Sigmoid colon (tissue), 7 donors: ENCODE measurements around the gene CASP14. TPM values are rescaled to one million over a fixed set of nuclear protein-coding genes. Genes with fewer than 3 reads are reported as not detected.

Source experiments
- DNase-seq: peaks from one replicate; pipeline ENCODE4 v3.0.0-alpha.2; 2019
- H3K27ac ChIP-seq, 4 donors: fragments of 200-600 bp; sonication (generic); one replicate each; pipeline ENCODE4 v1.5.1; 2016 to 2019; ENCODE audit warnings: mild to moderate bottlenecking in 1 of 4
- H3K27me3 ChIP-seq, 3 donors: fragments of 200-600 bp; sonication (generic); one replicate each; pipeline ENCODE4 v1.5.1; 2019; ENCODE audit warnings: mild to moderate bottlenecking in 1 of 3
- H3K36me3 ChIP-seq, 4 donors: fragments of 200-600 bp; sonication (generic); one replicate each; pipeline ENCODE4 v1.5.1; 2016 to 2019
- H3K4me1 ChIP-seq, 4 donors: fragments of 200-600 bp; sonication (generic); one replicate each; pipeline ENCODE4 v1.5.1; 2017 to 2019
- H3K4me3 ChIP-seq, 4 donors: fragments of 200-600 bp; sonication (generic); one replicate each; pipeline ENCODE4 v1.5.1; 2017 to 2019; ENCODE audit warnings: mild to moderate bottlenecking in 2 of 4, moderate library complexity in 1 of 4
- H3K9me3 ChIP-seq, 4 donors: fragments of 200-600 bp in 3 of 4; sonication (generic) in 3 of 4; one replicate each; pipeline versions ENCODE4 v1.5.1 to v1.6.1; 2013 to 2019
- EP300 ChIP-seq, 4 donors: sonication (generic); formaldehyde crosslinking; IDR thresholded peaks; one replicate each; pipeline ENCODE4 v1.6.1; 2017; ENCODE audit warnings: antibody characterized with exemption in 4 of 4
- POLR2A ChIP-seq, 2 donors: fragments of 450-650 bp; IDR thresholded peaks; one replicate each; pipeline ENCODE4 v1.6.1; 2016; ENCODE audit warnings: antibody characterized with exemption in 2 of 2, mild to moderate bottlenecking in 2 of 2, moderate library complexity in 2 of 2
- POLR2AphosphoS5 ChIP-seq, 4 donors: sonication (generic); formaldehyde crosslinking; IDR thresholded peaks; one replicate each; pipeline ENCODE4 v1.6.1; 2017; ENCODE audit warnings: antibody characterized with exemption in 4 of 4
- WGBS, 2 donors: extraction: QIAGEN DNeasy Blood & Tissue Kit; methylation state at CpG; one replicate each; pipeline ENCODE4 v1.1.7; 2013; 5-methylcytosine and 5-hydroxymethylcytosine counted together
- intact Hi-C: fragments of 100-400 bp; cut with DNase I; formaldehyde crosslinking; loops from one replicate; pipeline ENCODE4 v1.15.1; 2023
- polyA plus RNA-seq, 3 donors: library from polyadenylated mRNA; stranded (reverse); fragments of 200-250 nt; gene quantifications; one replicate each; pipeline ENCODE4 v1.2.3, GENCODE V29; 2013
- total RNA-seq, 4 donors: library from RNA; depleted of rRNA; stranded (reverse); fragments of >200 nt; gene quantifications; one replicate each; pipeline ENCODE4 v1.1.0, GENCODE V29; 2016
- TF ChIP-seq, protein P1 (sequence below), 4 experiments: fragments of 450-650 bp in 3 of 4; fragments of 200-600 bp in 1 of 4; IDR thresholded peaks; one replicate each; pipeline ENCODE4 v1.5.1; 2016 to 2019; ENCODE audit warnings: antibody characterized with exemption in 4 of 4, mild to moderate bottlenecking in 3 of 4, moderate library complexity in 2 of 4
- donor health status: healthy with polysubstance abuse.
- donor health status: Bipolar disorder and iron deficiency.
- donor health status: healthy.

The CASP14 gene
- total and polyA plus RNA-seq, 7 donors = not detected

- TF ChIP-seq EP300 (IDR thresholded peaks at IDR 0.05) (no peak), POLR2AphosphoS5 (IDR thresholded peaks at IDR 0.05) (no peak), POLR2A (IDR thresholded peaks at IDR 0.05) (no peak)
- TF ChIP-seq, protein P1, sequence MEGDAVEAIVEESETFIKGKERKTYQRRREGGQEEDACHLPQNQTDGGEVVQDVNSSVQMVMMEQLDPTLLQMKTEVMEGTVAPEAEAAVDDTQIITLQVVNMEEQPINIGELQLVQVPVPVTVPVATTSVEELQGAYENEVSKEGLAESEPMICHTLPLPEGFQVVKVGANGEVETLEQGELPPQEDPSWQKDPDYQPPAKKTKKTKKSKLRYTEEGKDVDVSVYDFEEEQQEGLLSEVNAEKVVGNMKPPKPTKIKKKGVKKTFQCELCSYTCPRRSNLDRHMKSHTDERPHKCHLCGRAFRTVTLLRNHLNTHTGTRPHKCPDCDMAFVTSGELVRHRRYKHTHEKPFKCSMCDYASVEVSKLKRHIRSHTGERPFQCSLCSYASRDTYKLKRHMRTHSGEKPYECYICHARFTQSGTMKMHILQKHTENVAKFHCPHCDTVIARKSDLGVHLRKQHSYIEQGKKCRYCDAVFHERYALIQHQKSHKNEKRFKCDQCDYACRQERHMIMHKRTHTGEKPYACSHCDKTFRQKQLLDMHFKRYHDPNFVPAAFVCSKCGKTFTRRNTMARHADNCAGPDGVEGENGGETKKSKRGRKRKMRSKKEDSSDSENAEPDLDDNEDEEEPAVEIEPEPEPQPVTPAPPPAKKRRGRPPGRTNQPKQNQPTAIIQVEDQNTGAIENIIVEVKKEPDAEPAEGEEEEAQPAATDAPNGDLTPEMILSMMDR (IDR thresholded peaks at IDR 0.05) = no peak
These were observed 7.3 kb upstream of the CASP14 start for GRCh38 chr19:15042003-15042402.

GRCh38 chr19:15042826-15043225 is 6.5 kb upstream of the CASP14 start:
- Histone ChIP-seq H3K4me3 (no peak overlapping the region), H3K36me3 (no peaks in the 10 kb centered on the region), H3K4me1 (no peaks in the 10 kb centered on the region), H3K27me3 (peaks cover 0 to 17% (median 0%) of the 10 kb centered on the region in 3 donors), H3K27ac (no peak overlapping the region), H3K9me3 (no peaks in the 10 kb centered on the region)
- 87% methylated on average over 2 of the region's 2 CpGs for WGBS, 2 donors
- intact Hi-C loops = no loop called here
- TF ChIP-seq POLR2A (IDR thresholded peaks at IDR 0.05) = no peak
- TF ChIP-seq, protein P1 (IDR thresholded peaks at IDR 0.05) = no peak
- no peak for DNase-seq

More at GRCh38 chr19:15042003-15042402, 7.3 kb upstream of the CASP14 start:
- Histone ChIP-seq H3K4me3 (no peak overlapping the region), H3K27me3 (peaks cover 0 to 26% (median 0%) of the 10 kb centered on the region in 3 donors), H3K36me3 (no peaks in the 10 kb centered on the region), H3K4me1 (no peaks in the 10 kb centered on the region), H3K9me3 (no peaks in the 10 kb centered on the region), H3K27ac (no peak overlapping the region)
- DNase-seq = no peak
- intact Hi-C loops = no loop called here
- WGBS, 2 donors = 76 to 87% methylated on average over 1 of the region's 1 CpG

GRCh38 chr19:15045506-15045905 is 3.8 kb upstream of the CASP14 start:
- Histone ChIP-seq H3K9me3 (no peaks in the 10 kb centered on the region), H3K4me3 (no peak overlapping the region), H3K27ac (no peak overlapping the region), H3K27me3 (peaks cover 0 to 17% (median 2%) of the 10 kb centered on the region in 3 donors), H3K4me1 (no peaks in the 10 kb centered on the region), H3K36me3 (no peaks in the 10 kb centered on the region)
- WGBS, 2 donors = 55 to 79% methylated on average over 3 of the region's 3 CpGs
- DNase-seq = no peak
- TF ChIP-seq POLR2A (IDR thresholded peaks at IDR 0.05) (no peak), POLR2AphosphoS5 (IDR thresholded peaks at IDR 0.05) (no peak), EP300 (IDR thresholded peaks at IDR 0.05) (no peak)
- TF ChIP-seq, protein P1 (IDR thresholded peaks at IDR 0.05) = no peak
- intact Hi-C loops = no loop called here

DNA sequence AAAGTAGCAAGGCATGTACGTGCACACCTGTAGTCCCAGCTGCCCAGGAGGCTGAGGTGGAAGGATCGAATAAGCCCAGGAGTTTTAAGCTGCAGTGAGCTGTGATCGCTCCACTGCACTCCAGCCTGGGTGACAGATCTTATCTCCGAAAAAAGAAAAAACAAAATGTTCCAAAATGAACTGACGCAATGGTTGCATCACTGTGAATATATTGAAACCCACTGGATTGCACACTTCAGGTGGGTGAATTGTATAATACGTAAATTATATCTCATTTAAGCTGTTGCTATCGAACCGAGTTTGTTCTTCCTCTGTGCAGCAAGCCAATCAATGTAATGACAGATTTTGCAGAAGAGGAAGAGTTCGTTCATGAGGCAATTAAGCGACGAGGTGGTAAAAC is 1.6 kb upstream of the CASP14 start:
- DNase-seq = no peak
- Histone ChIP-seq H3K27ac (no peak overlapping the region), H3K9me3 (no peaks in the 10 kb centered on the region), H3K4me1 (no peaks in the 10 kb centered on the region), H3K27me3 (peaks cover 0 to 5% (median 2%) of the 10 kb centered on the region in 3 donors), H3K4me3 (no peak overlapping the region), H3K36me3 (no peaks in the 10 kb centered on the region)
- intact Hi-C loops = no loop called here
- WGBS, 2 donors = 74 to 82% methylated on average over 11 of the region's 11 CpGs
- TF ChIP-seq POLR2AphosphoS5 (IDR thresholded peaks at IDR 0.05) = no peak
- TF ChIP-seq, protein P1 (IDR thresholded peaks at IDR 0.05) = no peak
- TF ChIP-seq POLR2A (IDR thresholded peaks at IDR 0.05) = no peak
- no peak for TF ChIP-seq EP300 (IDR thresholded peaks at IDR 0.05)

GRCh38 chr19:15048128-15048527 is 1.2 kb upstream of the CASP14 start:
- Histone ChIP-seq H3K4me3 (no peak overlapping the region), H3K27ac (no peak overlapping the region), H3K36me3 (no peaks in the 10 kb centered on the region), H3K4me1 (no peaks in the 10 kb centered on the region), H3K9me3 (no peaks in the 10 kb centered on the region), H3K27me3 (peaks cover 0 to 5% (median 2%) of the 10 kb centered on the region in 3 donors)
- TF ChIP-seq, protein P1 (IDR thresholded peaks at IDR 0.05) = no peak
- TF ChIP-seq EP300 (IDR thresholded peaks at IDR 0.05) (no peak), POLR2A (IDR thresholded peaks at IDR 0.05) (no peak), POLR2AphosphoS5 (IDR thresholded peaks at IDR 0.05) (no peak)
- WGBS, 2 donors = 66 to 79% methylated on average over 5 of the region's 5 CpGs
- intact Hi-C loops = no loop called here
- no peak for DNase-seq
